Liver (tissue), 9 donors: ENCODE measurements around the gene NLRP4. TPM values are rescaled to one million over a fixed set of nuclear protein-coding genes. Genes with fewer than 3 reads are reported as not detected.

Experiments used
- DNase-seq: peaks from one replicate; pipeline ENCODE4 v3.0.0-alpha.2; 2017; ENCODE audit warnings: low spot score
- H3K27ac ChIP-seq, 2 donors: one replicate each; pipeline ENCODE4 v1.7.0; 2013; ENCODE audit warnings: inconsistent platforms in 2 of 2, low read length in 2 of 2, control low read depth in 1 of 2, low read depth in 1 of 2, mild to moderate bottlenecking in 1 of 2
- H3K27me3 ChIP-seq, 4 donors: one replicate each; pipeline versions ENCODE4 v1.6.1 to v1.7.0; 2013; ENCODE audit warnings: low read length in 3 of 4, inconsistent platforms in 1 of 4, mild to moderate bottlenecking in 1 of 4, moderate library complexity in 1 of 4; ENCODE audit not compliant: control insufficient read depth in 4 of 4, insufficient read depth in 4 of 4
- H3K36me3 ChIP-seq, 4 donors: one replicate each; pipeline versions ENCODE4 v1.6.1 to v1.7.0; 2013; ENCODE audit warnings: low read length in 3 of 4, mild to moderate bottlenecking in 3 of 4, low read depth in 1 of 4, moderate library complexity in 1 of 4; ENCODE audit not compliant: control insufficient read depth in 4 of 4, insufficient read depth in 3 of 4
- H3K4me1 ChIP-seq, 4 donors: one replicate each; pipeline versions ENCODE4 v1.6.1 to v1.7.0; 2013; ENCODE audit warnings: low read length in 3 of 4, mild to moderate bottlenecking in 3 of 4, moderate library complexity in 1 of 4; ENCODE audit not compliant: control insufficient read depth in 4 of 4, insufficient read depth in 4 of 4
- H3K4me3 ChIP-seq, 3 donors: one replicate each; pipeline versions ENCODE4 v1.6.1 to v1.7.0; 2013; ENCODE audit warnings: low read length in 3 of 3, control low read depth in 1 of 3, low read depth in 1 of 3, mild to moderate bottlenecking in 1 of 3
- H3K9ac ChIP-seq, 2 donors: one replicate each; pipeline ENCODE4 v1.7.0; 2013; ENCODE audit warnings: low read length in 2 of 2, mild to moderate bottlenecking in 2 of 2, moderate library complexity in 2 of 2, control low read depth in 1 of 2, low read depth in 1 of 2
- H3K9me3 ChIP-seq, 4 donors: one replicate each; pipeline versions ENCODE4 v1.6.1 to v1.7.0; 2013; ENCODE audit warnings: low read length in 3 of 4; ENCODE audit not compliant: control insufficient read depth in 4 of 4
- ATF3 ChIP-seq: IDR thresholded peaks from 2 replicates; pipeline ENCODE4 v1.6.1; 2016; ENCODE audit warnings: antibody characterized with exemption
- CTCF ChIP-seq: fragments of 150-350 bp; IDR thresholded peaks from 2 replicates; pipeline ENCODE4 v1.5.1; 2017; ENCODE audit warnings: improper control_type of control experiment, low read depth, low read length; ENCODE audit not compliant: missing input control
- EGR1 ChIP-seq, 2 donors: IDR thresholded peaks; 2 replicates each; pipeline ENCODE4 v1.6.1; 2016 to 2018; ENCODE audit warnings: antibody characterized with exemption in 2 of 2, low read depth in 2 of 2
- FOXA2 ChIP-seq: IDR thresholded peaks from 2 replicates; pipeline ENCODE4 v1.6.1; 2016; ENCODE audit warnings: antibody characterized with exemption
- GABPA ChIP-seq, 2 donors: IDR thresholded peaks in 1 of 2; conservative IDR thresholded peaks in 1 of 2; 2 replicates each; pipeline ENCODE4 v1.6.1; 2016; ENCODE audit warnings: antibody characterized with exemption in 2 of 2, mild to moderate bottlenecking in 1 of 2, moderate library complexity in 1 of 2
- HNF4A ChIP-seq, 2 donors: conservative IDR thresholded peaks; 2 replicates each; pipeline ENCODE4 v1.6.1; 2016; ENCODE audit warnings: antibody characterized with exemption in 2 of 2, mild to moderate bottlenecking in 2 of 2
- HNF4G ChIP-seq: IDR thresholded peaks from 2 replicates; pipeline ENCODE4 v1.6.1; 2016; ENCODE audit warnings: antibody characterized with exemption
- JUND ChIP-seq, 2 donors: IDR thresholded peaks; 2 replicates each; pipeline ENCODE4 v1.6.1; 2016; ENCODE audit warnings: antibody characterized with exemption in 2 of 2
- MAX ChIP-seq: IDR thresholded peaks from 2 replicates; pipeline ENCODE4 v1.6.1; 2016; ENCODE audit warnings: antibody characterized with exemption
- NR2F2 ChIP-seq: IDR thresholded peaks from 2 replicates; pipeline ENCODE4 v1.6.1; 2016; ENCODE audit warnings: antibody characterized with exemption
- RAD21 ChIP-seq, 2 donors: IDR thresholded peaks; 2 replicates each; pipeline ENCODE4 v1.6.1; 2016; ENCODE audit warnings: antibody characterized with exemption in 2 of 2, mild to moderate bottlenecking in 2 of 2
- RXRA ChIP-seq, 2 donors: IDR thresholded peaks; 2 replicates each; pipeline ENCODE4 v1.6.1; 2017 to 2018; ENCODE audit warnings: antibody characterized with exemption in 2 of 2, mild to moderate bottlenecking in 1 of 2
- SP1 ChIP-seq: IDR thresholded peaks from 2 replicates; pipeline ENCODE4 v1.6.1; 2018; ENCODE audit warnings: antibody characterized with exemption, mild to moderate bottlenecking
- TAF1 ChIP-seq: conservative IDR thresholded peaks from 2 replicates; pipeline ENCODE4 v1.6.1; 2016; ENCODE audit warnings: antibody characterized with exemption, mild to moderate bottlenecking
- YY1 ChIP-seq: IDR thresholded peaks from 2 replicates; pipeline ENCODE4 v1.6.1; 2016; ENCODE audit warnings: antibody characterized with exemption, mild to moderate bottlenecking
- ZBTB33 ChIP-seq: IDR thresholded peaks from 2 replicates; pipeline ENCODE4 v1.6.1; 2016; ENCODE audit warnings: antibody characterized with exemption
- WGBS: extraction: QIAGEN DNeasy Blood & Tissue Kit; methylation state at CpG from one replicate; pipeline ENCODE4 v1.1.7; 2013; 5-methylcytosine and 5-hydroxymethylcytosine counted together
- polyA plus RNA-seq, 2 donors: library from polyadenylated mRNA; stranded (reverse) in 1 of 2; unstranded in 1 of 2; fragments of 200-250 nt in 1 of 2; fragments of >200 nt in 1 of 2; fragmentation: Nextera tagmentation in 1 of 2; extraction: Ambion mirVana in 1 of 2; gene quantifications; one replicate each; pipeline versions ENCODE4 v1.2.1 to v1.2.3, GENCODE V29; 2013 to 2015
- total RNA-seq, 2 donors: library from RNA; depleted of rRNA; stranded (reverse); fragments of >200 nt; gene quantifications; one replicate each; pipeline ENCODE4 v1.2.3, GENCODE V29; 2014
- donor health status: healthy.
- donor health status: healthy.
- donor health status: healthy.
- donor health status: healthy.
- donor health status: healthy.

Gene NLRP4
- total and polyA plus RNA-seq, 4 donors: not detected

- Histone ChIP-seq H3K9me3 (peaks cover 4 to 6% (median 5%) of the 10 kb centered on the region in 4 donors), H3K36me3 (no peaks in the 10 kb centered on the region), H3K4me1 (no peaks in the 10 kb centered on the region), H3K27ac (no peak overlapping the region), H3K9ac (no peak overlapping the region), H3K27me3 (peaks cover 0 to 2% (median 0%) of the 10 kb centered on the region in 4 donors), H3K4me3 (no peak overlapping the region)
- TF ChIP-seq NR2F2 (no peak), EGR1 (IDR thresholded peaks at IDR 0.05; ENCODE audit: low read depth in 2 of 2) (no peak), FOXA2 (no peak), ZBTB33 (no peak), RAD21 (IDR thresholded peaks at IDR 0.05) (no peak), MAX (no peak), SP1 (no peak), GABPA (IDR thresholded peaks at IDR 0.05 in 1 of 2, conservative IDR thresholded peaks at IDR 0.05 in 1 of 2) (no peak), TAF1 (no peak), JUND (IDR thresholded peaks at IDR 0.05) (no peak), HNF4A (conservative IDR thresholded peaks at IDR 0.05) (no peak), CTCF (no peak), RXRA (IDR thresholded peaks at IDR 0.05) (no peak), HNF4G (no peak), YY1 (no peak), ATF3 (no peak)
- DNase-seq: no peak
- WGBS: 61% methylated on average over 7 of the region's 7 CpGs
Observed at GRCh38 chr19:55912916-55913315, 76.6 kb downstream of the NLRP4 start.

GRCh38 chr19:55913643-55914268 lies 77.4 kb downstream of the NLRP4 start:
- no peaks in the 10 kb centered on the region for H3K4me1 ChIP-seq
- H3K27ac ChIP-seq: no peak overlapping the region
- peak; percentile 12 for DNase-seq
- H3K36me3 ChIP-seq: no peaks in the 10 kb centered on the region
- peaks cover 4 to 7% (median 5%) of the 10 kb centered on the region in 4 donors for H3K9me3 ChIP-seq
- no peak overlapping the region for H3K9ac ChIP-seq
- H3K4me3 ChIP-seq: no peak overlapping the region
- TF ChIP-seq FOXA2: no peak
- 46% methylated on average over 9 of the region's 9 CpGs for WGBS
- H3K27me3 ChIP-seq: peaks cover 0 to 3% (median 0%) of the 10 kb centered on the region in 4 donors
